GM19328 (cell line): ENCODE data around the gene DEPDC5.
"Not testable (repeated sequence)": the region's sequence is repeated elsewhere in the genome, so short reads cannot be mapped to it uniquely, and the experiment has no call there.

Source experiments
- ATAC-seq: cut with Tn5 transposase; IDR thresholded peaks from one replicate; pipeline ENCODE4 v1.9.1; 2021; ENCODE audit warnings: mild to moderate bottlenecking, moderate library complexity; ENCODE audit not compliant: unreplicated experiment

The DEPDC5 gene

GRCh38 chr22:31813898-31814297 lies 60.1 kb downstream of the DEPDC5 start:
- ATAC-seq: not testable (repeated sequence)

GRCh38 chr22:31814942-31815341 lies 61.1 kb downstream of the DEPDC5 start:
- ATAC-seq: no peak

DNA sequence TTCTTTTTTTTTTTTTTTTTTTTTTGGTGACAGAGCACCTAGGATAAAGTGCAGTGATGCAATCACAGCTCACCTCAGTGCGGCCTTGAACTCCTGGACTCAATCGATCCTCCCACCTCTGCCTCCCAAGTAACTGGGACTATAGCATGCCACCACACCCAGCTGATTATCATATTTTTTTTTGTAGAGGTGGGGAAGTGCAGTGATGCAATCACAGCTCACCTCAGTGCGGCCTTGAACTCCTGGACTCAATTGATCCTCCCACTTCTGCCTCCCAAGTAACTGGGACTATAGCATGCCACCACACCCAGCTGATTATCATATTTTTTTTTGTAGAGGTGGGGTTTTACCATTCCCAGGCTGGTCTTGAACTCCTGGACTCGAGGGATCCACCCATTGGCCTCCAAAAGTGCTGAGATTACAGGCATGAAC lies 61.6 kb downstream of the DEPDC5 start:
- not testable (repeated sequence) for ATAC-seq

DNA sequence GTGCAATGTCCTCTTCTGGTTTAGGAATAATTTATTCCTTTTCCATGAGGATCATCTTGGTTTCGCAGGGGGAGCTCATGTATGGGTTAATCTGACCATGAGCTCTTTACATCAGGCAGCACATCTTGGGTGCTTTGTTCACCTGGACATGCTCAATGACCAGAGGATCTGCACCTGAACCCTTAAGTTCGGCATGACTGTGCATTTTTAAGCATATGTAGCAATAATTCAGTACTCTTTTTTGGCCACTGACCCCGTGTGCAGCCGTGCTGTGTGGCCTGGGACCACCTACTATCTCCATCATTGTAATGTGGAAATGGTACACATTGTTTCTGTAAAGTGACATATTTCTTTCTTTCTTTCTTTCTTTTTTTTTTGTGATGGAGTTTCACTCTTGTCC lies 62.9 kb downstream of the DEPDC5 start:
- no peak for ATAC-seq

- ATAC-seq: no peak
These were observed 64.9 kb downstream of the DEPDC5 start for GRCh38 chr22:31818481-31819392.

GRCh38 chr22:31820655-31821054 lies 66.8 kb downstream of the DEPDC5 start:
- no peak for ATAC-seq

GRCh38 chr22:31821572-31821971 lies 67.8 kb downstream of the DEPDC5 start:
- no peak for ATAC-seq

- ATAC-seq: no peak
These were observed 68.7 kb downstream of the DEPDC5 start for GRCh38 chr22:31822523-31822922.

GRCh38 chr22:31825513-31825912 lies 71.7 kb downstream of the DEPDC5 start:
- ATAC-seq: no peak

DNA sequence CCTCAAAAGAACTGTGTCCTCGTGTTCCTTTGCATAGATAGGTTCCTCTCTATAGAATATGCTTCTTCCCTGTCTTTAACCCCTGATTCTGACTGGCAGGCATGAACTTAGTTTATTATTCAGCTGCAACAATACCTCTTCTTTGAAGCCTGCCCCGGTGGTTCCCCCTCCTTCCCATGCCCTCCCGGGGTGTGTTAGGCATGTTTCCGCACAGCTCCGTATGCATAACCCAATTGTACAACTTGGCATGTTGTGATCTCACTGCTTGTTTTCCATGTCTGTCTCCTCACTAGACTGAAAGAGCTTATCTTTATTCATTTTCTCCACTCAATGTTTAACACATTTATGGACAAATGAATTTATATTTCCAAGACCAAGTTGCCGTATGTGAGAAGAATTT lies 72.6 kb downstream of the DEPDC5 start:
- no peak for ATAC-seq

- no peak for ATAC-seq
These were observed 74.9 kb downstream of the DEPDC5 start for GRCh38 chr22:31828739-31829138.

- ATAC-seq: no peak
These were observed 75.7 kb downstream of the DEPDC5 start for GRCh38 chr22:31829505-31829904.

- no peak for ATAC-seq
These were observed 76.9 kb downstream of the DEPDC5 start for GRCh38 chr22:31830721-31831070.

DNA sequence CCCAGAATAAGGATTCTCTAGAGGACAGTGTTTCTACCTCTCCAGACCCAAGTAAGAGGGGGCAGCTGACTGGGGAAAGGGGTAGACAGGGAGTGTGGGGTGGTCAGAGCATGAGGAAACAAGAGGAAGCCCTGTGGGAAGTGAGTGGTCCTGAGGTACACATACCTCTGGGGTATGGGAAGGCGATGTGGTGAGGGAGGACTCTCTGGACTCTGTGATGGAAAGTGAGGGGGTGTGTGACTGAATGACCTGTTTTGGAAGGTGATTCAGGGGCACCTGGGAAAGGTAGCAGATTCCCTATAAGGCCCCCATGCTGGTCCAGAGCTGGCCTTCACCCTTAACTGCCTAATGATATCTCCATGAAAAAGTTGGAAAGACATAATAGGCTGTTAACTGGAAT lies 80.1 kb downstream of the DEPDC5 start:
- no peak for ATAC-seq

DNA sequence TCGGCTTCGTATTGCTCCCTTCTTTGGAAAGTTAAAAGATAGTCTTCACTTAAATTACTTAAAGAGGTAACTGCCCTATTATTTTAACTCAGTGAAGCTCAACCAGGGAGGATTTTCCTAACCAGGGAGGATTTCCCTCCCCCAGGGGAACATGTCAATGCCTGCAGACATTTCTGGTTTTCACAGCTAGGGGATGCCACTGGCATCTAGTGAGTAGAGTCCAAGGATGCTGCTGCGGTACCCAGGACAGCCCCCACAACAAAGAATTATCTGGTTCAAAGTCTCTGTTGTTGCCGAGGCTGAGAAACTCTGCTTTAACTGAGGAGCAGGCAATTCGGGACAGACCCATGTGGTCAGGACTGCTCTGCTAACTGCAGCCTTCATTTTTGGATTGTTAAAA lies 82.2 kb downstream of the DEPDC5 start:
- ATAC-seq: no peak

DNA sequence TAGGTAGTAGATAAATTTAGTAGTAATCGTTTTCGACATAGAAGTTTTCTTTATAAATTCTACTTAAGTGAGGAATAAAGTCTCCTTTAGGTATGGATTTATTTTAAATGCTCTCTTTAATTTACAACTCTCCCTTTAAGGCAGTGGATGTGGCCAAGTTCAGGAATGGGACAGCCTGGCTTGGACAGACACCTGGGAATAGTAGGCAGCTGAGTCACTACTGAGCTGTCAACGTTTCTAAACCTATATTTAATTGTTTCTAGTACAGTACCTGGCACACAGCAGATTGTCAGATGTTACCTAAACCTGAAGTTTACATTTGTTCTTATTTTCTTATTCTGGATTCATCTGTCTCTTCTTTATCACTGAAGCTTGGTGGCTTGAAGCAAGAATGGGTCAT lies 85.1 kb downstream of the DEPDC5 start:
- no peak for ATAC-seq

GRCh38 chr22:31839986-31840385 lies 86.2 kb downstream of the DEPDC5 start:
- ATAC-seq: no peak

DNA sequence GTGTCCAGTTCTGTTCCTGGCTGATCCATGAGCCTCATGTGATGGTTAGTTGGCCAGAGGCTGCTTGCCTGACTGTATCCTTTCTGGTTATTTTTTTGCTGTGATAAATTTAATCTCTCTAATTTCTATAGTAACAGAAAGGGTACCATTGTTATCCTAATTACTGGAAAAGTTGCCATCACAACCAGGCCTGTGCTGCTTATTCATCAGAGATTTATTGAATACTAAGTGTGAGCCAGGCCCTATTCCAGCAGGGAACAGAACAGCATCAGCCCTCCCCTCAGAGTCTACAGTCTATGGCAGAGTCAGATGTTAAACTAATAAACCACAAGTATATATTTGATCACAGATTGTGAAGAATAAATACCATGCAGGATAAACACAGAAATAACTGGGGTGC lies 86.8 kb downstream of the DEPDC5 start:
- no peak for ATAC-seq

- no peak for ATAC-seq
These were observed 87.4 kb downstream of the DEPDC5 start for GRCh38 chr22:31841078-31841827.

DNA sequence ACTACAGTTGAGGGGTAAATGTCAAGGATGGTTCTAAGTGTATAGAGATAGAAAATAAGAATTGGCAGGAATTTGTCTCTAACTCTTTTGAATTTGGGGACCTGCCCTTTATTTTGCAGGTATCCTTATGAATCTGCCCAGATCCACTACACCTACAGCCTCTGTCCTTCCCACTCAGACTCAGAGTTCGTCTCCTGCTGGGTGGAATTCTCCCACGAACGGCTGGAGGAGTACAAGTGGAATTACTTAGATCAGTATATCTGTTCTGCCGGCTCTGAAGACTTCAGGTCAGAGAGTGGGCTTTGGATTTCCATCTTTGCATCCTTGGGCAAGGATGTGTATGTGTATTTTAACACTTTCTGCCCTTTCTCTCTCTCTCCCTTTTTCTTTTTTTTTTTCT lies 89.7 kb downstream of the DEPDC5 start:
- no peak for ATAC-seq

DNA sequence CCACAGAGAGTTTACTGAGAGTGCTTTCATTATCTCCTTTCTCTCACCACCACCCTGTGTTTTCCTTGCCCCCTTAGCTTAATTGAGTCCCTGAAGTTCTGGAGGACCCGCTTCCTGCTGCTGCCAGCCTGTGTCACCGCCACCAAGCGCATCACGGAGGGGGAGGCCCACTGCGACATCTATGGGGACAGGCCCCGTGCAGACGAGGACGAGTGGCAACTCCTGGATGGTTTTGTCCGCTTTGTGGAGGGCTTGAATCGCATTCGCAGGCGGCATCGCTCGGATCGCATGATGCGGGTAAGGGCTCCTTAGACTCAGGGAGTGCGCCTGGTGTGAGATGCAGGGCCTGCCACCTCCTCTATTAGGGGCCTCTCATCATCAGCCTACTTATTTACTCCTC lies 91.1 kb downstream of the DEPDC5 start:
- ATAC-seq: no peak
